NCI-H226 (cell line): ENCODE measurements around the gene ACP4.
"Not testable (repeated sequence)": the region's sequence is repeated elsewhere in the genome, so short reads cannot be mapped to it uniquely, and the experiment has no call there.

ENCODE experiments used
- DNase-seq: peaks from one replicate; pipeline ENCODE4 v3.0.0-alpha.2; 2015

ACP4 gene

GRCh38 chr19:50797781-50798658 is 7.8 kb downstream of the ACP4 start:
- no peak for DNase-seq

GRCh38 chr19:50798659-50799546 is 8.7 kb downstream of the ACP4 start:
- DNase-seq: no peak

- DNase-seq: no peak
Measured at GRCh38 chr19:50799547-50799851, 9.3 kb downstream of the ACP4 start.

- no peak for DNase-seq
Measured at GRCh38 chr19:50801107-50801506, 10.9 kb downstream of the ACP4 start.

- DNase-seq: peak; percentile 14
Measured at GRCh38 chr19:50803633-50804419, 13.6 kb downstream of the ACP4 start.

- DNase-seq: peak; percentile 96
Measured at GRCh38 chr19:50804420-50805272, 14.4 kb downstream of the ACP4 start.

GRCh38 chr19:50808856-50809255 is 18.6 kb downstream of the ACP4 start:
- DNase-seq: no peak

GRCh38 chr19:50811622-50812238 is 21.5 kb downstream of the ACP4 start:
- DNase-seq: not testable (repeated sequence)

GRCh38 chr19:50812474-50812873 is 22.3 kb downstream of the ACP4 start:
- no peak for DNase-seq

GRCh38 chr19:50814883-50815282 is 24.7 kb downstream of the ACP4 start:
- DNase-seq: no peak

- no peak for DNase-seq
Measured at GRCh38 chr19:50815439-50815838, 25.2 kb downstream of the ACP4 start.

GRCh38 chr19:50817941-50818858 is 28.0 kb downstream of the ACP4 start:
- no peak for DNase-seq

GRCh38 chr19:50818859-50819472 is 28.8 kb downstream of the ACP4 start:
- no peak for DNase-seq

- no peak for DNase-seq
Measured at GRCh38 chr19:50819636-50820035, 29.4 kb downstream of the ACP4 start.

- DNase-seq: no peak
Measured at GRCh38 chr19:50820086-50820485, 29.9 kb downstream of the ACP4 start.

- no peak for DNase-seq
Measured at GRCh38 chr19:50820549-50821247, 30.5 kb downstream of the ACP4 start.

- DNase-seq: no peak
Measured at GRCh38 chr19:50821248-50821612, 31.0 kb downstream of the ACP4 start.

GRCh38 chr19:50821622-50822021 is 31.4 kb downstream of the ACP4 start:
- no peak for DNase-seq

GRCh38 chr19:50822661-50823208 is 32.5 kb downstream of the ACP4 start:
- DNase-seq: no peak
